ENCODE results near the gene DUOX2.
"Not testable (repeated sequence)": the region's sequence is repeated elsewhere in the genome, so short reads cannot be mapped to it uniquely, and the experiment has no call there.

The DUOX2 gene

GRCh38 chr15:45077391-45077790 is 36.6 kb downstream of the DUOX2 start:
- not testable (repeated sequence) for H3K27me3 ChIP-seq (ENCODE audit: control insufficient read depth in 1 of 2, insufficient read depth in 2 of 2, low read length in 2 of 2); H3K9me3 ChIP-seq (ENCODE audit: low read length); H3K36me3 ChIP-seq (ENCODE audit: insufficient read depth, low read length); H3K4me1 ChIP-seq (ENCODE audit: insufficient read depth, low read length); H3K4me3 ChIP-seq (ENCODE audit: low read depth in 1 of 2, low read length in 2 of 2); H3K9ac ChIP-seq (ENCODE audit: low read length); H3K27ac ChIP-seq (ENCODE audit: low read depth, low read length)

- H3K27me3 ChIP-seq (ENCODE audit: control insufficient read depth in 1 of 2, insufficient read depth in 2 of 2, low read length in 2 of 2); H3K36me3 ChIP-seq (ENCODE audit: insufficient read depth, low read length); H3K4me1 ChIP-seq (ENCODE audit: insufficient read depth, low read length); H3K9ac ChIP-seq (ENCODE audit: low read length); H3K9me3 ChIP-seq (ENCODE audit: low read length); H3K4me3 ChIP-seq (ENCODE audit: low read depth in 1 of 2, low read length in 2 of 2); H3K27ac ChIP-seq (ENCODE audit: low read depth, low read length): not testable (repeated sequence)
Observed at GRCh38 chr15:45075440-45076320, 38.3 kb downstream of the DUOX2 start.

GRCh38 chr15:45073602-45074001 is 40.4 kb downstream of the DUOX2 start:
- not testable (repeated sequence) for H3K27ac ChIP-seq (ENCODE audit: low read depth, low read length)

DNA sequence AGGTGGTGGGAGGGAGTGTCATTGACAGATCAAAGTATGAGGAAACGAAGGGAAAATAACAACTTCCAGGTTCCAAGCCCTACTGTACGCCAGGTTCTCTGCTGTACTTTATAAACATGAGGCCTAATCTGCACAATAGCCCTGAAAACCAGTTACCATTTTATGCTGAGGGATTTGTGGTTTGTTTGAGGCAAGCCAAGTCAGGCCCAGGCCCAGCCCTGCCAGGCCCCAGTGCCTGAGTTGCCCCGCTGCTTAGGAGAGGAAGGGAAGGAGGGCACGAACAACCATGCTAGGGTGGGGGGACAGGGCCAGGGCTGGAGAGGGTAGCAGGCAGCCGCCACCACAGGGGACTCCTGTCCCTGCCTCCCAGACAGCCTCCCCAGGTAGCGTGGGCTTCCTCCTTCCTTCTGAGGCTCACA is 44.0 kb downstream of the DUOX2 start:
- H3K4me1 ChIP-seq (ENCODE audit: insufficient read depth, low read length); H3K27me3 ChIP-seq (ENCODE audit: control insufficient read depth in 1 of 2, insufficient read depth in 2 of 2, low read length in 2 of 2); H3K9me3 ChIP-seq (ENCODE audit: low read length); H3K9ac ChIP-seq (ENCODE audit: low read length); H3K36me3 ChIP-seq (ENCODE audit: insufficient read depth, low read length); H3K4me3 ChIP-seq (ENCODE audit: low read depth in 1 of 2, low read length in 2 of 2); H3K27ac ChIP-seq (ENCODE audit: low read depth, low read length): not testable (repeated sequence)

More at GRCh38 chr15:45073602-45074001, 40.4 kb downstream of the DUOX2 start:
- H3K9me3 ChIP-seq (ENCODE audit: low read length); H3K36me3 ChIP-seq (ENCODE audit: insufficient read depth, low read length); H3K4me1 ChIP-seq (ENCODE audit: insufficient read depth, low read length); H3K4me3 ChIP-seq (ENCODE audit: low read depth in 1 of 2, low read length in 2 of 2); H3K9ac ChIP-seq (ENCODE audit: low read length); H3K27me3 ChIP-seq (ENCODE audit: control insufficient read depth in 1 of 2, insufficient read depth in 2 of 2, low read length in 2 of 2): not testable (repeated sequence)

- Histone ChIP-seq H3K27me3 (ENCODE audit: control insufficient read depth in 1 of 2, insufficient read depth in 2 of 2, low read length in 2 of 2) (no peaks in the 10 kb centered on the region), H3K36me3 (ENCODE audit: insufficient read depth, low read length) (no peaks in the 10 kb centered on the region), H3K4me3 (ENCODE audit: low read depth in 1 of 2, low read length in 2 of 2) (no peak overlapping the region), H3K9me3 (ENCODE audit: low read length) (no peaks in the 10 kb centered on the region), H3K4me1 (ENCODE audit: insufficient read depth, low read length) (no peaks in the 10 kb centered on the region), H3K27ac (ENCODE audit: low read depth, low read length) (no peak overlapping the region), H3K9ac (ENCODE audit: low read length) (no peak overlapping the region)
Observed at GRCh38 chr15:45064386-45064785, 49.6 kb downstream of the DUOX2 start.

DNA sequence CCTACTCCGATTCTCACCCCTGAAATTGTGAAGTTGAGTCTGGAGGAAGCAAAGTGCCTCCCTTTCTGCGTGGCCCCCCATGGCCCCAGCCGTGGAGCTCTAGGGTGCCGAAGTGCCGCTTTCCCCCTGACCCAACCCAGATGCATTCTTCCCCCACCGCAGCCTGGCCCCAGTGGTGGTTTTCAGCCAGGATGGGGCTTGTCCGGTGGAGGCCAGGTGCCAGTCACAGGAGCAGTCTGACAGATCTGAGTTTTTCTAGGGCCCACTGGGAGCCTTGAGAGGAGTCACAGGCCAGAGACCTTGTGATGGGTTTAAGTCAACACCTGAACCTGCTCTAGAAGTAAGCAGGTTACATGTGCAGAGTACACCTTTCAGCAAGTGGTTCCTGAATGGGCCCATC is 51.7 kb downstream of the DUOX2 start:
- not testable (repeated sequence) for H3K36me3 ChIP-seq (ENCODE audit: insufficient read depth, low read length); H3K9me3 ChIP-seq (ENCODE audit: low read length); H3K27ac ChIP-seq (ENCODE audit: low read depth, low read length); H3K27me3 ChIP-seq (ENCODE audit: control insufficient read depth in 1 of 2, insufficient read depth in 2 of 2, low read length in 2 of 2); H3K4me3 ChIP-seq (ENCODE audit: low read depth in 1 of 2, low read length in 2 of 2); H3K4me1 ChIP-seq (ENCODE audit: insufficient read depth, low read length); H3K9ac ChIP-seq (ENCODE audit: low read length)

DNA sequence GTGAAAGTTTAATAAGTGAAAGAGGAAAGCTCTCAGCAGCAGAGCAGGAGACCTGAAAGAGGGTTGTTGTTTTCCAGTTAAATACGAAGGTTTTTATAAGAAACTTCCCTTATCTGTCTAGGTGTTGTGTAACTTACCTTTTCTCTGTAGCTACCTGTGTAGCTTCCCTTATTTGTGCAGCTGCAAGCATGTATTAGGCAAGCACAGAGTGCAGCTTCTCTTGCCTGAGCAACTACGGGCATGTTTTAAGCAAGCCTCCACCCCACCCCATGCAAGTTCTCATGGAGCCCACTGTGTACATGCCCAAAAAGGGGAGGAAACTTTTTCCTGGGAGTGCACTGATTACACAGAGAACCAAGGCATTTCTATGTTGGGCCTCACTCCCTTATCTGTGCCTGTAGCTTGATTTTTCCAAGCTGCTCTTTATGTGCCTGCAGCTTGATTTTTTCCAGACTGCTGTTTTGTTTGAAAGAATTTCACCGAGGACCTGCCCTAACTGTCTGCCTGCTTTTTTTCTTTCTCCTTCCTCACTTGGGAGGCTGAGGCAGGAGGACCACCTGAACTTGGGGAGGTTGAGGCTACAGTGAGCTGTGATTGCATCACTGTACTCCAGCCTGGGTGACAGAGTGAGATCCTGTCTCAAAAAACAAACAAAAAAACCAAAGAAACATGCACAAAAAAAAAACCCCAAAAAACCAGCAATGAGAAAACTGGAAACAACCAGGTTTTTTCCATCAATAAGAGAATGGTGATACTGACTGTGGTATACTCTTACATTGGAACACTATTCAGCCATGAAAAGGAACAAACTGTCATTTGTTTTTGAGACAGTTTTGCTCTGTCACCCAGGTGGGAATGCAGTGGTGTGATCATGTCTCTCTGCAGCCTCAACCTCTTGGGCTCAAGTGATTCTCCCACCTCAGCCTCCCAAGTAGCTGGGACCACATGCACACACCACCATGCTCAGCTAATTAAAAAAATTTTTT is 55.0 kb downstream of the DUOX2 start:
- H3K4me3 ChIP-seq (ENCODE audit: low read depth in 1 of 2, low read length in 2 of 2); H3K4me1 ChIP-seq (ENCODE audit: insufficient read depth, low read length); H3K9ac ChIP-seq (ENCODE audit: low read length); H3K36me3 ChIP-seq (ENCODE audit: insufficient read depth, low read length); H3K27ac ChIP-seq (ENCODE audit: low read depth, low read length); H3K27me3 ChIP-seq (ENCODE audit: control insufficient read depth in 1 of 2, insufficient read depth in 2 of 2, low read length in 2 of 2); H3K9me3 ChIP-seq (ENCODE audit: low read length): not testable (repeated sequence)

DNA sequence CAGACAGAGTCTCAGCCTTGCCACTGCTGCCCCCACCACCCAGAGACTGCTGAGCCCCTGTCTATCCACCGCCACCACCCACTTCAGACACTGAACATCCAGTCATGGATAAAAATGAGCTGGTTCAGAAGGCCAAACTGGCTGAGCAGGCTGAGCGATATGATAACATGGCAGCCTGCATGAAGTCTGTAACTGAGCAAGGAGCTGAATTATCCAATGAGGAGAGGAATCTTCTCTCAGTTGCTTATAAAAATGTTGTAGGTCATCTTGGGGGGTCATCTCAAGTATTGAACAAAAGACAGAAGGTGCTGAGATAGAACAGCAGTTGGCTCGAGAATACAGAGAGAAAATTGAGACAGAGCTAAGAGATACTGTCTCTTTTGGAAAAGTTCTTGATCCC is 61.3 kb downstream of the DUOX2 start:
- H3K27ac ChIP-seq (ENCODE audit: low read depth, low read length); H3K36me3 ChIP-seq (ENCODE audit: insufficient read depth, low read length); H3K4me1 ChIP-seq (ENCODE audit: insufficient read depth, low read length); H3K9ac ChIP-seq (ENCODE audit: low read length); H3K9me3 ChIP-seq (ENCODE audit: low read length); H3K27me3 ChIP-seq (ENCODE audit: control insufficient read depth in 1 of 2, insufficient read depth in 2 of 2, low read length in 2 of 2); H3K4me3 ChIP-seq (ENCODE audit: low read depth in 1 of 2, low read length in 2 of 2): not testable (repeated sequence)

GRCh38 chr15:45050587-45050986 is 63.4 kb downstream of the DUOX2 start:
- Histone ChIP-seq H3K9ac (ENCODE audit: low read length) (no peak overlapping the region), H3K4me3 (ENCODE audit: low read depth in 1 of 2, low read length in 2 of 2) (no peak overlapping the region), H3K27me3 (ENCODE audit: control insufficient read depth in 1 of 2, insufficient read depth in 2 of 2, low read length in 2 of 2) (no peaks in the 10 kb centered on the region), H3K27ac (ENCODE audit: low read depth, low read length) (no peak overlapping the region), H3K9me3 (ENCODE audit: low read length) (no peaks in the 10 kb centered on the region), H3K36me3 (ENCODE audit: insufficient read depth, low read length) (peaks cover 4% of the 10 kb centered on the region), H3K4me1 (ENCODE audit: insufficient read depth, low read length) (no peaks in the 10 kb centered on the region)

GRCh38 chr15:45048794-45049631 is 65.0 kb downstream of the DUOX2 start:
- Histone ChIP-seq H3K9ac (ENCODE audit: low read length) (no peak overlapping the region), H3K4me3 (ENCODE audit: low read depth in 1 of 2, low read length in 2 of 2) (no peak overlapping the region), H3K27me3 (ENCODE audit: control insufficient read depth in 1 of 2, insufficient read depth in 2 of 2, low read length in 2 of 2) (no peaks in the 10 kb centered on the region), H3K4me1 (ENCODE audit: insufficient read depth, low read length) (no peaks in the 10 kb centered on the region), H3K27ac (ENCODE audit: low read depth, low read length) (no peak overlapping the region), H3K36me3 (ENCODE audit: insufficient read depth, low read length) (peaks cover 4% of the 10 kb centered on the region), H3K9me3 (ENCODE audit: low read length) (no peaks in the 10 kb centered on the region)

- not testable (repeated sequence) for H3K27me3 ChIP-seq (ENCODE audit: control insufficient read depth in 1 of 2, insufficient read depth in 2 of 2, low read length in 2 of 2); H3K9ac ChIP-seq (ENCODE audit: low read length); H3K4me3 ChIP-seq (ENCODE audit: low read depth in 1 of 2, low read length in 2 of 2); H3K4me1 ChIP-seq (ENCODE audit: insufficient read depth, low read length); H3K36me3 ChIP-seq (ENCODE audit: insufficient read depth, low read length); H3K9me3 ChIP-seq (ENCODE audit: low read length); H3K27ac ChIP-seq (ENCODE audit: low read depth, low read length)
Observed at GRCh38 chr15:45048449-45048793, 65.6 kb downstream of the DUOX2 start.

All from muscle layer of colon (tissue), 2 donors.